ENCODE data around the gene ZNF518A. TPM values are rescaled to one million over a fixed set of nuclear protein-coding genes. Genes with fewer than 3 reads are reported as not detected.

ZNF518A gene
- polyA plus RNA-seq (ENCODE audit: insufficient read length in 12 of 12), result 10 to 100 TPM in 11 of 12 donors, not detected in 1; 13.0 to 35.4 (median 24.8) TPM
- long read RNA-seq, donor 1, full-length matches to known transcripts, result 1 of 8 reads
- long read RNA-seq, donor 1, partial matches to known transcripts, result 7 of 8 reads
- long read RNA-seq, donor 1, other reads (novel, unspliced or antisense), result 0 of 8 reads
- long read RNA-seq, donor 2, result 0 reads
- long read RNA-seq, donor 3, result 0 reads
- long read RNA-seq, donor 4, result 0 reads
- long read RNA-seq, donor 5, result 0 reads
- long read RNA-seq, donor 6, full-length matches to known transcripts, result 1 of 1 reads
- long read RNA-seq, donor 6, partial matches to known transcripts, result 0 of 1 reads
- long read RNA-seq, donor 6, other reads (novel, unspliced or antisense), result 0 of 1 reads
- long read RNA-seq, donor 7, result 0 reads
- long read RNA-seq, donor 8, full-length matches to known transcripts, result 2 of 10 reads
- long read RNA-seq, donor 8, partial matches to known transcripts, result 8 of 10 reads
- long read RNA-seq, donor 8, other reads (novel, unspliced or antisense), result 0 of 10 reads
- long read RNA-seq, donor 9, full-length matches to known transcripts, result 1 of 1 reads
- long read RNA-seq, donor 9, partial matches to known transcripts, result 0 of 1 reads
- long read RNA-seq, donor 9, other reads (novel, unspliced or antisense), result 0 of 1 reads
- long read RNA-seq, donor 10, result 0 reads
- long read RNA-seq, donor 11, full-length matches to known transcripts, result 2 of 2 reads
- long read RNA-seq, donor 11, partial matches to known transcripts, result 0 of 2 reads
- long read RNA-seq, donor 11, other reads (novel, unspliced or antisense), result 0 of 2 reads

DNA sequence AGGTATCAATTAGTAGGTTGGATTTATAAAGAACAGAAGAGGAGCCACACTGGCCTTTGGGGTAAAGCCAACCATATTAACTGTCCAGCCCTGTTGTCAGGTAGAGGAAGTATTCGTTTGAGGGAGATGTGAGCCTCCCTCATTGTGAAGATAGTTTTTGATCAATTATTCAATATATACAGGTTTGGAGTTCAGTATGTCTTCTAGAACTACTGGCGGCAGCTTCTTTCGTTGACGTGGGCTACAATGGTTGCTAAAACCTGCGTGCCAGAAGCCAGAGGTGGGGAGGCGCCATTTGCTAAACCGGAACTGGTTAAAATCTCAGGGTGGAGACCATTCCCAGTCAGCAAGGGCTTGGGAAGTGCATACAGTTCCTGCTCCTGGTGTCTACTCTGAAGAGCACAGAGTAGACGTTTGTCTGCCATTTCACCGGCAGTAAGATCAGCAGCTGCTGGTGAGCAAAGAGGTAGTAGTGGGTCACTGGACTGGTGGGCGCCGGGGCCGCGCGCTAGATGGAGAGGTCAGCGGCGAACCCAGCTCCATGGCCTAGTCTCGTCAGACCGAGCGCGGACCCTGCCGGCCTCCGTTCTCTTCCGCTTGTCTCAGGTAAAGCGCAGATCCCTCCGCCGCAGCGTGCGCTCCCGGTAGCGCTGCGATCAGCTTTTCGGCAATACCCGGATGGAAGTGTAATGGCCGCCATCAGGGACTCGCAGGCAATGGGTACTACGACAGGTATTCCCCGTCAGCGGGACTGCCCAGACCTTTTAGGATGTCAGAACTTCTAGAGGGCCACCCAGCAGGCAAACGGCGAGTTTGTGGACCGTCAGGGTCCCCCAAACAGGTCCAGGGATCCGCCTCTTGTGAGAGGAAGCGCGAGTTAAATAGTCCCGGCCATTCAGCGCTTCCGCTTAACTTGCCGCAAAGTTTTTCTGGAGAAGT is at the start of gene ZNF518A:
Gene ZNF518A (plus strand): TSS at position 911 of the 939 bp plus-strand sequence. CDS start 26,026 bp downstream, outside the sequence.
- peak; percentile 97 for DNase-seq

GRCh38 chr10:96082153-96082552 is 47.9 kb upstream of the ZNF518A start:
- DNase-seq, result no peak

DNA sequence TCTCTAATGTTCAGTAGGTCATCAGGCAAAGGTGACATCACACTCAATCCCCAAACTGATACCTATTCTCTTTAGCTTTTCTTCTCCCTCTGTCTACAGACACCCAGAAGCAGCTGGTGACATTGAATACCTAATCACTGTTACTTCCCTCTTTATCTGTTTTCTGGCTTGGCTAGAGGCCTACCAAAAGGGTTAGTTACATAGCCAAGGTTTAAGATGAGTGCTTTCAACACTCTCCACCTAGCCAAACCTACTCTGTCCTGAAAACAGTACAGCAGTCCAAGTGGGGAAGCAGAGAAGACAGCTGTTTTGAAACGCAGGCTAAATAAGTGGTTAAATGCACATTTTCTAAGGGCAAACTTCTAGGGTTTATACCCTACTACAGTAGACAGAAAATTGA is 47.3 kb upstream of the ZNF518A start:
- DNase-seq, result no peak

GRCh38 chr10:96089116-96089515 is 41.0 kb upstream of the ZNF518A start:
- DNase-seq, result no peak

DNA sequence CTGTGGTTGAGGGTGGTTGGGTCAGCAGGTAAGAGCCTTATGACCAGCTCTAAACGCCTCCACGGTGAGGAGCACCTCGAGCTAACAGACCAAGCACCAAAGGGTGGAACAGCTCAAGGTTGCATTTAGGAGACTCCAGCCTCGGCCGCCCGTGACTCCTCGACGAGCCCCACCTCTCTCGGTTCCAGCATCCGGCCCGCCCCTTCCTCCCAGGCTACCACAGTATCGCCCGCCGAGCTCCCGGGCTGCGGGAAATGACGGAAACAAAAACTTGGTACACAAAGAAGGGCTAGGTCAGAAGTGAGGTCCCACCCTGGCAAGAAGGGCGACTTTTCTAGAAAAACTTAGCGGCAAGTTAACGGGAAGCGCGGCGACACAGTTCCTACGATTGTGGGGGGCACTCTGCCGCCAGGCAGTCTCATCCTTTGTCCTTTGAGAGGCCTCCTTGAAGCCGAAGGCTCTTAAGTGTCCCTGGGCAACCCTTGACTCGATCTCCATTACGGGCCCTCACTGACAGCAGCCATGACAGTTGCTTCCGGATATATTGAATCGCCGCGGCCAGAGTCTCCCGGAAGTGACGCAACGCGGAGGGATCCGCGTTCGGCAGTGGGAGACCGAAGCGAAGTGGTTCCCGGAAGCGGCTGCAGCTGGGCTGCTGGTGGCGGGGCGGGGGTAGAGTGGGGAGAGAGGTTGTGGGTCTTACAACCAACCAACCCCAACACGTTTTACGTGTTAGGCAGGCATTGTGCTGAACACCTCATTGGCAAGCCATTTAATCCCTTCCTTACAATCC is 40.2 kb upstream of the ZNF518A start:
- peak; percentile 98 for DNase-seq

DNA sequence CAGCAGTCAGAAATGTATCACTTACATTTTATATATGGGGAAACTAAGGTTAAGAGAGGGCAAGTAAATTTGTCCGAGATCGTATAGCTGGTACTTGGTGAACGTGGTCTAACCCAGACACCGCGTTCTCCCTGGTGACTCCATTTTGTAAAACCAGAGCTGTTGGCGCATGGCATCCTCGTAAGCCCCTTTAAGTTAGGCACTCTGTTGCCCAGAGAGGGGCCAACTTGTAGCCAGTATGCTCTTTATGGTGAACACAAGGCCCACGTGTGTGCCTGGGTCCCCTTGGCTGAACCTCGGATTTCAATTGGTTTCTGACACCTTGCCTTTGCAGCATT is 39.7 kb upstream of the ZNF518A start:
- no peak for DNase-seq

DNA sequence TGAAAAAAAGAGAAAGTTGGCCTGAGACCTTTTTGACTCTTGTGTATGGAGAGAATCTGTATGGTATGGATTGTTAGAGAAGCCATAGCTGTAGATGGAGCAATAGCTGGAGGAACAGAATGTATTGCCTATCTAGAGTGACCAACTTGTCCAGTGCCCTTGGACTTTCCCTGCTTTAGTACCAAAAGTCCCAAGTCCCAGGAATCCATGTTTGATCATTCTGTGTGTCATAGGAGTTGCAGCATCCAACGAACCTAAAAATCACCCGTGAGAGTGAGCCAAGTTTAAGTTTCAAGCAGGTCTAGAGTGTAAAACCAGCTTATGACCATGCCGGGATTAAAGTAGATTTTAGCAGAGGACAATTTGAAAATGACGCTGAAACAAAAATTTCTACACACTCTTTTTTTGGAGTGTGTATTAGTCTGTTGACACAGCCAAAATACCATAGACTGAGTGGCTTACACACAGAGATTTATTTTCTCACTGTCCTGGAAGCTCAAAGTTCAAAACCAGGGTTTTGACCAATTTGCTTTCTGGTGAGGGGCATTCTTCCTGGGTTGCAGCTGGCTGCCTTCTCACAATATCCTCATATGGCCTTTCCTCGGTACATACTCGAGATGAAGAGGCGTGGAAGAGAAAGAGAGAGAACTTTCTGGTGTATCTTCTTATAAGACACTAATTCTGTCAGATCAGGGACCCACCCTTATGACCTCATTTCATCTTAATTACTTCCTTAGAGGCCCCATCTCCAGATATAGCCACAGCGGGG is 36.9 kb upstream of the ZNF518A start:
- DNase-seq, result no peak

DNA sequence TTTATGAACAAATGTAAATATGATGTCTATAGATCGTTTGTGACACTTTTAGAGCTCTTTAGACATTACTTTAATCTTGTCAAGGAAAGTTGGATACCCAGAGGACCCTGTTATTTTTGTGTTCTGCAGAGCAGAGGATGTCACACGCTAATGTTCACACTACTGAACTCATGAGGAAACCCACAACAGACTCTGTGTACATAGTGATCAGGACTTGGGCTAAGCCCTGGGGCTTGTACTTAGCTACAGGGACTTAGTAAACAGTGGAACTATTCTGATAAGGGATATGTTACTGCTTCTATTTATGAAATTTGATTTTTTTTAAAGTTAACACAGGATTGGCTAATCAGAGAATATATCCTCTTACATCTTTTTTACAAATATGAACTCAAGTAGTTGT is 36.1 kb upstream of the ZNF518A start:
- DNase-seq, result no peak

DNA sequence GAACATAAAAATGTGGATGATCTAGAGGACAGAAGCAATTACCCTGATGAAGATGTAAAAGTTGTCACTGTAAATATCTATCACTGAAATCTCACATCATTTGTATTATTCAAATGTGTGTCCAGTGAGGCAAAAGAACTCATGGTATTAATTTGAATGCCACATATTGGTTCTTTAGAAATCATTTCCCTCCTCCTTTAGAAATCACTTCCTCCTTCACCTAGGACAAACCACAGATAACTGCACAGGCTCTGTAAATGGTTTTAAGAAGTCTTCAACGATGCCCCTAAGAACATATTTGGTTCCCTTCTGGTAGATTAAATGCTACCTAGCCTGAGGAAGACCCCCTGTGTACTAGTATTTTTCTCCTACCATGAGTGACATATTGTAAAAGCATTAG is 33.1 kb upstream of the ZNF518A start:
- DNase-seq, result no peak

DNA sequence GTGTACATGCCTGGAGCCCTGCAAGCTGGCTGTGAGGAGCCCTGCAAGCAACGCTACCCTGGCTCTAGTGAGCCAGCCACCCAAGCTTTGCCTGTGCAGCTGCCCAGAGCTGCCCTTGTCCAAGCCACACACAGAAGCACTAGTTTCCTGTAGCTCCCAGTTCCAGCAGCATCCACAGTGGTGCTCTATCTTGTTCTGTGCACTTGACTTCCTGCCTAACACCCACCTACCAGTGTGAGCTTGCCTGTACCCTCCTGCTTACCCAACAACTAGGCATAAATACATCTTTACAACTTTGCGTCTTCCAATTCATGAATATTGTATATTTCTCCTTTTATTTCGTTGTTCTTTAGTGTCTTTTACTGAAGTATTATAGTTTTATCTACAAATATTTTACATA is 32.2 kb upstream of the ZNF518A start:
- no peak for DNase-seq

DNA sequence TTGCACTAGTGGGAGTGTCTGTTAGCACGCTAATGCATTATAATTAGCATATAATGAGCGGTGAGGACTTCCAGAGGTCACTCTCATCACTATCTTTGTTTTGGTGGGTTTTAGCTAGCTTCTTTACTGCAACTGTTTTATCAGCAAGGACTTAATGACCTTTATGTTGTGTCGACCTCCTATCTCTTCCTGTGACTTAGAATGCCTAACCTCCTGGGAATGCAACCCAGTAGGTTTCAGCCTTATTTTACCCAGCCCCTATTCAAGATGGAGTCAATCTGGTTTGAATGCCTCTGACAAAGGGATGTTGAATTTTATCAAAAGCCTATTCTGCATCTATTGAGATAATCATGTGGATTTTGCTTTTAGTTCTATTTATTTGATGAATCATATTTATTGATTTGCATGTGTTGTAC is 22.5 kb upstream of the ZNF518A start:
- no peak for DNase-seq

DNA sequence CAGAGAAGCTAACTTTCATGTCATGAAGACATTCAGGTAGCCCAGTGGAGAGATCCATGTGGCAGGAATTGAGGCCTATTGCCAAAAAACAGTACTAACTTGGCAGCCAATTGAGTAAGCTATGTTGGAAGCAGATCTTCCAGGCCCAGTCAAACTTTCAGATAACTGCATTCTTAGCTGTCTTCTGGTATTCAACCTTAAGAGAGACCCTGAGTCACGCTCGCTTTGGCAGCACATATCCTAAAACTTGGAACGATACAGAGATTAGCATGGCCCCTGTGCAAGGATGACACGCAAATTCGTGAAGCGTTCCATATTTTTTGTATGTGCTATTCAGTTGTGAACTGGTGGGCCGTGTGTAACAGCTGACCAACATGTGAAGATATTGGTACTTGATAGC is 17.6 kb upstream of the ZNF518A start:
- DNase-seq, result no peak

- no peak for DNase-seq
Measured at GRCh38 chr10:96118604-96119450, 11.3 kb upstream of the ZNF518A start.

DNA sequence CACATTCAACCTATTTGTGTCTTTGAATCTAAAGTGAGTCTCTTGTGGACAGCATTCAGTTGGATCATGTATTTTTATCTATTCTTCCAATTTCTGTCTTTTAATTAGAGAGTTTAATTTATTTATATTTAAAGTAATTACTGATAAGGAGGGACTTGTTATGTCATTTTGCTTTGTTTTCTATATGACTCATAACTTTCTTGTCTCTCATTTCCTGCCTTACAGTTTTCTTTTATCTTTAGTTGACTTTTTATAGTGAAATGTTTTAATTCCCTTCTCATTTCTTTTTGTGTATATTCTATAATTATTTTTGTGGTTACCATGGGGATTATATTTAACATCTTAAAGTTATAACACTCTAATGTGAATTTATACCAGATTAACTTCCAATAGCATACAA is 7.3 kb upstream of the ZNF518A start:
- no peak for DNase-seq

DNA sequence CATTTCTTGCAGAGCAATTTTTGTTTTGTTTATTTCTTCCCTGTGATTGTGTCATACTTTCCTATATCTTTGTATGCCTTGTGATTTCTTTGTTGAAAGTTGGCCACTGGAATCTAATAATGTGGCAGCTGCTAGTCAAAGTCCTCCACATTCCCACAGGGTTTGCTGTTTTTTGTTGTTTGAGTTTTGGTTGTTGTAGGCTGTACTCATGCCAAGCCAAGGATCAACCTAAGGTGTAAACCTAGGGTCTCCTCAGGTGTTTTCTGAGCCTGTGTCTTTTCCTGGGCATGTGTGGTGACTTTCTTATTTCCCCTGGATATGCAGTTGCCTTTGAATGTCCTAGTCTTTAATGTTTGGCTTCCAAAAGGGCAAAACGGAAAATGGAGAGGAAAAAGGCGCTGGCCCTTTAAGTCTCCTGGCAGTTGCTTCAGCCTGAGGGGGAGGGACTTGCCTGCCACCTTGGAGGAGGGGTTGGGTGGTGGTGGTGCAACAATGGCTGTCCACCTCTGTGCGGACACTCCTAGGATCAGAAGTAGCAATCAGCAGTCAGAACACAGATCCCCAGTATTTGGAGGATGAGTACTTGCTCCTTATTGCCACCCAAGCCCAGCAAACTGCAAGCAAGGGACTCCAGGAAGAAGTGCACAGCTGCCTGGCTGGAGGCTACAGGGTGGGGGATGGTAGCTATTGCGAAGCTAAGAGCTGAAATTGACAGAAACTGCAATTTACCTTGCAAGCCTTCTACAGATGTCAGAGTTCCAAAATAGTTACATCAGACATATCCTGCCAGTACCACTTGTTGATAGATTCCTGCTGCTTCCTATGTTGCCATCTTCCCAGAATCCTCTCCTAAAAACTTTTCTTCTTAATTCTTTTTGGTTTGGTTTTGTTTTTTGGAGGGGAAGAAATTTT is 5.6 kb upstream of the ZNF518A start:
- no peak for DNase-seq

- DNase-seq, result no peak
Measured at GRCh38 chr10:96125142-96125515, 5.0 kb upstream of the ZNF518A start.

- no peak for DNase-seq
Measured at GRCh38 chr10:96130326-96130995, 364 bp downstream of the ZNF518A start.

DNA sequence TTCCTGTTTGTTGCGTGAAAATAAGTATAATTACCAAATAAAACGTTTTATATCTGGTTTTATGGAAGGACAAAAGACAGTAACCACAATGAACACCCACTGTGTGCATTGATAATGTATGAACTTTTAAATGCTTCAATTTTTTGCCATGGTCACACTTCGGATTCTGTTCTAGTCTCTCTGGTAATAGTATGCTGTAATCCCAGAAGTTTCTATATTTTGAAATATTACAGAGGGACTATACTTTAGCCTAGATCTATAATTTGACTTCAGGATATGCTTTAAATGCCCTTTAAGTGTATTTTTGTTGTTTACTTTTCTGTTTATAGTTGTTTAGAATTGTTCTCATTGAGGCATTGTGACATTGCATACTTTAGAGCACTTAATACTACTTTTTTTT is 1.5 kb downstream of the ZNF518A start:
- no peak for DNase-seq

All from muscle of arm (tissue), 14 donors.